ENCODE measurements around the gene CSAG1.
"Not testable (repeated sequence)": the region's sequence is repeated elsewhere in the genome, so short reads cannot be mapped to it uniquely, and the experiment has no call there.

CSAG1 gene

DNA sequence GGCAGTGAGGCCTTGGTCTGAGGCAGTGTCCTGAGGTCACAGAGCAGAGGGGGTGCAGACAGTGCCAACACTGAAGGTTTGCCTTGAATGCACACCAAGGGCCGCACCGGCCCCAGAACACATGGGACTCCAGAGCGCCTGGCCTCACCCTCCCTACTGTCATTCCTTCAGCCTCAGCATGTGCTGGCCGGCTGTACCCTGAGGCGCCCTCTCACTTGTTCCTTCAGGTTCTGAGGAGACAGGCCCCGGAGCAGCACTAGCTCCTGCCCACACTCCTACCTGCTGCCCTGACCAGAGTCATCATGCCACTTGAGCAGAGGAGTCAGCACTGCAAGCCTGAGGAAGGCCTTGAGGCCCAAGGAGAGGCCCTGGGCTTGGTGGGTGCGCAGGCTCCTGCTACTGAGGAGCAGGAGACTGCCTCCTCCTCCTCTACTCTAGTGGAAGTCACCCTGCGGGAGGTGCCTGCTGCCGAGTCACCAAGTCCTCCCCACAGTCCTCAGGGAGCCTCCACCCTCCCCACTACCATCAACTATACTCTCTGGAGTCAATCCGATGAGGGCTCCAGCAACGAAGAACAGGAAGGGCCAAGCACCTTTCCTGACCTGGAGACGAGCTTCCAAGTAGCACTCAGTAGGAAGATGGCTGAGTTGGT is 2.5 kb upstream of the CSAG1 start:
- no peak overlapping the region for H3K9ac ChIP-seq (ENCODE audit: low read depth, low read length)
- no peaks in the 10 kb centered on the region for H3K9me3 ChIP-seq (ENCODE audit: insufficient read depth, low read depth, low read length)
- H3K27me3 ChIP-seq (ENCODE audit: insufficient read depth, low read length): no peaks in the 10 kb centered on the region
- no peaks in the 10 kb centered on the region for H3K36me3 ChIP-seq (ENCODE audit: insufficient read depth, low read length)
- H3K4me3 ChIP-seq (ENCODE audit: low read length): no peak overlapping the region
- WGBS: 88% methylated on average over 12 of the region's 12 CpGs
- no peaks in the 10 kb centered on the region for H3K4me1 ChIP-seq (ENCODE audit: insufficient read depth, low read length)
- H3K27ac ChIP-seq (ENCODE audit: low read depth, low read length): no peak overlapping the region

GRCh38 chrX:152735101-152735500 is 1.6 kb upstream of the CSAG1 start:
- Histone ChIP-seq H3K4me1 (ENCODE audit: insufficient read depth, low read length) (no peaks in the 10 kb centered on the region), H3K9ac (ENCODE audit: low read depth, low read length) (no peak overlapping the region), H3K27me3 (ENCODE audit: insufficient read depth, low read length) (no peaks in the 10 kb centered on the region), H3K4me3 (ENCODE audit: low read length) (no peak overlapping the region), H3K27ac (ENCODE audit: low read depth, low read length) (no peak overlapping the region), H3K36me3 (ENCODE audit: insufficient read depth, low read length) (no peaks in the 10 kb centered on the region), H3K9me3 (ENCODE audit: insufficient read depth, low read depth, low read length) (no peaks in the 10 kb centered on the region)
- 86% methylated on average over 2 of the region's 2 CpGs for WGBS

DNA sequence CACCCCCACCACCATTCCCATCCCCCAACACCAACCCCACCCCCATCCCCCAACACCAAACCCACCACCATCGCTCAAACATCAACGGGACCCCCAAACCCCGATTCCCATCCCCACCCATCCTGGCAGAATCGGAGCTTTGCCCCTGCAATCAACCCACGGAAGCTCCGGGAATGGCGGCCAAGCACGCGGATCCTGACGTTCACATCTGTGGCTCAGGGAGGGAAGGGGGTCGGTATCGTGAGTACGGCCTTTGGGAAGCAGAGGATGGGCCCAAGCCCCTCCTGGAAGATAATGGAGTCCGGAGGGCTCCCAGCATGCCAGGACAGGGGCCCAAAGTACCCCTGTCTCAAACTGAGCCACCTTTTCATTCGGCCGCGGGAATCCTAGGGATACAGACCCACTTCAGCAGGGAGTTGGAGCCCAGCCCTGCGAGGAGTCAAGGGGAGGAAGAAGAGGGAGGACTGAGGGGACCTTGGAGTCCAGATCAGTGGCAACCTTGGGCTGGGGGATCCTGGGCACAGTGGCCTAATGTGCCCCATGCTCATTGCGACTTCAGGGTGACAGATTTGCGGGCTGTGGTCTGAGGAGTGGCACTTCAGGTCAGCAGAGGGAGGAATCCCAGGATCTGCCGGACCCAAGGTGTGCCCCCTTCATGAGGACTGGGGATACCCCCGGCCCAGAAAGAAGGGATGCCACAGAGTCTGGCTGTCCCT is 780 bp upstream of the CSAG1 start:
- not testable (repeated sequence) for H3K9me3 ChIP-seq (ENCODE audit: insufficient read depth, low read depth, low read length); H3K27ac ChIP-seq (ENCODE audit: low read depth, low read length); H3K36me3 ChIP-seq (ENCODE audit: insufficient read depth, low read length); H3K9ac ChIP-seq (ENCODE audit: low read depth, low read length); H3K4me3 ChIP-seq (ENCODE audit: low read length); H3K27me3 ChIP-seq (ENCODE audit: insufficient read depth, low read length); H3K4me1 ChIP-seq (ENCODE audit: insufficient read depth, low read length)
- WGBS: 97% methylated on average over 22 of the region's 22 CpGs

GRCh38 chrX:152725409-152725808 is 8.1 kb downstream of the CSAG1 start:
- no peaks in the 10 kb centered on the region for H3K27me3 ChIP-seq (ENCODE audit: insufficient read depth, low read length)
- H3K4me3 ChIP-seq (ENCODE audit: low read length): no peak overlapping the region
- H3K27ac ChIP-seq (ENCODE audit: low read depth, low read length): no peak overlapping the region
- H3K9me3 ChIP-seq (ENCODE audit: insufficient read depth, low read depth, low read length): no peaks in the 10 kb centered on the region
- H3K9ac ChIP-seq (ENCODE audit: low read depth, low read length): no peak overlapping the region
- H3K36me3 ChIP-seq (ENCODE audit: insufficient read depth, low read length): no peaks in the 10 kb centered on the region
- WGBS: 68% methylated on average over 6 of the region's 7 CpGs
- H3K4me1 ChIP-seq (ENCODE audit: insufficient read depth, low read length): no peaks in the 10 kb centered on the region

- not testable (repeated sequence) for H3K4me3 ChIP-seq (ENCODE audit: low read length); H3K9ac ChIP-seq (ENCODE audit: low read depth, low read length); H3K4me1 ChIP-seq (ENCODE audit: insufficient read depth, low read length); H3K36me3 ChIP-seq (ENCODE audit: insufficient read depth, low read length); H3K27ac ChIP-seq (ENCODE audit: low read depth, low read length); H3K27me3 ChIP-seq (ENCODE audit: insufficient read depth, low read length); H3K9me3 ChIP-seq (ENCODE audit: insufficient read depth, low read depth, low read length)
- whole genome bisulfite sequencing: no CpG with 5 or more reads among the region's 35 CpGs
Measured at GRCh38 chrX:152713815-152714787, 19.4 kb downstream of the CSAG1 start, which contains the start of gene MAGEA2B. Gene MAGEA2B, plus strand, starts transcription at chrX:152714628. Its CDS starts 2,479 bp downstream, at chrX:152717107.

DNA sequence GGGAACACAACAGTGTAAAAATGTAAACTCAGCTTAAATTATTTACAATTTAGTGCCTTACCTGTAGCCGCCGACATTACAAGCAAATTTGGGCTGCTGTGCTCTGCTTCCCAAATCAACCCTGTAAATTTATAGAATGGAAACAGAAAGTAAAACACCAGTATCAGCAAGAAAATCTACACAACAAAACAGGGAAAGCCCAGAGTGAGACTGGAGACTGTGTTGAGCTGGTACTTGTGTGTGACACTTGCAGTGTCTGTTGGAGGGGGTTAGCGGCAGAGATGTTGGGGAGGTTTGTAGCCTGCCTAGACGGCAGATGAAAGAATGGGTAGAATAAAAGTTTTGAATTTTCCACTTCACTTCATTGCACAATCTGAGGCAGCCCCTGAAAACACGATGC is 20.3 kb downstream of the CSAG1 start:
- H3K4me3 ChIP-seq (ENCODE audit: low read length); H3K9ac ChIP-seq (ENCODE audit: low read depth, low read length); H3K4me1 ChIP-seq (ENCODE audit: insufficient read depth, low read length); H3K9me3 ChIP-seq (ENCODE audit: insufficient read depth, low read depth, low read length); H3K36me3 ChIP-seq (ENCODE audit: insufficient read depth, low read length); H3K27me3 ChIP-seq (ENCODE audit: insufficient read depth, low read length); H3K27ac ChIP-seq (ENCODE audit: low read depth, low read length): not testable (repeated sequence)
- no CpG with 5 or more reads among the region's 5 CpGs for WGBS

DNA sequence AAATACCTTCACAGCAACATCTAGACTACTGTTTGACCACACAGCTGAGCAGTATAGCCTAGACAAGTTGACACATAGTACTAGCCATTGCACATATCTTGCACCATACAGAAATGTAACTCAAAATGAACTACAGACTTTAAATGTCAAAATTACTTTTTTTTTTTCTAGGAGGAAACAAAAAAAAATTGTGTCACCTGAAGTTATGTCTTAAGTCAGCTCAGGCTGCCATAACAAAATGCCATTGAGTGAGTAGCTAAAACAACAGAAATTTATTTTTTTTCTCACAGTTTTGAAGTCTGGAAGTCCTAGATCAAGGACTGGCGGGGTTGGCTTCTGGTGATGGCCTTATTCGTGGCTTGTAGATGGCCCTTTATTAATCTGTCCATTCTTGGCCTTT is 24.3 kb downstream of the CSAG1 start, which contains the start of gene CSAG2:
CSAG2 (minus strand) TSS at position 101 of the 400 bp plus-strand sequence. CDS start 161 bp downstream, outside the sequence.
- not testable (repeated sequence) for H3K9ac ChIP-seq (ENCODE audit: low read depth, low read length); H3K4me3 ChIP-seq (ENCODE audit: low read length); H3K36me3 ChIP-seq (ENCODE audit: insufficient read depth, low read length); H3K4me1 ChIP-seq (ENCODE audit: insufficient read depth, low read length); H3K27ac ChIP-seq (ENCODE audit: low read depth, low read length); H3K9me3 ChIP-seq (ENCODE audit: insufficient read depth, low read depth, low read length); H3K27me3 ChIP-seq (ENCODE audit: insufficient read depth, low read length)
- no CpG with 5 or more reads among the region's 2 CpGs for WGBS

- not testable (repeated sequence) for H3K4me1 ChIP-seq (ENCODE audit: insufficient read depth, low read length); H3K4me3 ChIP-seq (ENCODE audit: low read length); H3K9me3 ChIP-seq (ENCODE audit: insufficient read depth, low read depth, low read length); H3K9ac ChIP-seq (ENCODE audit: low read depth, low read length); H3K36me3 ChIP-seq (ENCODE audit: insufficient read depth, low read length); H3K27me3 ChIP-seq (ENCODE audit: insufficient read depth, low read length); H3K27ac ChIP-seq (ENCODE audit: low read depth, low read length)
- 90% methylated on average over 4 of the region's 7 CpGs for WGBS
Measured at GRCh38 chrX:152706500-152706899, 27.0 kb downstream of the CSAG1 start.

DNA sequence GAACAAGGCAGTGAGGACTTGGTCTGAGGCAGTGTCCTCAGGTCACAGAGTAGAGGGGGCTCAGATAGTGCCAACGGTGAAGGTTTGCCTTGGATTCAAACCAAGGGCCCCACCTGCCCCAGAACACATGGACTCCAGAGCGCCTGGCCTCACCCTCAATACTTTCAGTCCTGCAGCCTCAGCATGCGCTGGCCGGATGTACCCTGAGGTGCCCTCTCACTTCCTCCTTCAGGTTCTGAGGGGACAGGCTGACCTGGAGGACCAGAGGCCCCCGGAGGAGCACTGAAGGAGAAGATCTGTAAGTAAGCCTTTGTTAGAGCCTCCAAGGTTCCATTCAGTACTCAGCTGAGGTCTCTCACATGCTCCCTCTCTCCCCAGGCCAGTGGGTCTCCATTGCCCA is 33.1 kb downstream of the CSAG1 start:
- WGBS: 95% methylated on average over 4 of the region's 5 CpGs
- H3K9me3 ChIP-seq (ENCODE audit: insufficient read depth, low read depth, low read length): not testable (repeated sequence)

DNA sequence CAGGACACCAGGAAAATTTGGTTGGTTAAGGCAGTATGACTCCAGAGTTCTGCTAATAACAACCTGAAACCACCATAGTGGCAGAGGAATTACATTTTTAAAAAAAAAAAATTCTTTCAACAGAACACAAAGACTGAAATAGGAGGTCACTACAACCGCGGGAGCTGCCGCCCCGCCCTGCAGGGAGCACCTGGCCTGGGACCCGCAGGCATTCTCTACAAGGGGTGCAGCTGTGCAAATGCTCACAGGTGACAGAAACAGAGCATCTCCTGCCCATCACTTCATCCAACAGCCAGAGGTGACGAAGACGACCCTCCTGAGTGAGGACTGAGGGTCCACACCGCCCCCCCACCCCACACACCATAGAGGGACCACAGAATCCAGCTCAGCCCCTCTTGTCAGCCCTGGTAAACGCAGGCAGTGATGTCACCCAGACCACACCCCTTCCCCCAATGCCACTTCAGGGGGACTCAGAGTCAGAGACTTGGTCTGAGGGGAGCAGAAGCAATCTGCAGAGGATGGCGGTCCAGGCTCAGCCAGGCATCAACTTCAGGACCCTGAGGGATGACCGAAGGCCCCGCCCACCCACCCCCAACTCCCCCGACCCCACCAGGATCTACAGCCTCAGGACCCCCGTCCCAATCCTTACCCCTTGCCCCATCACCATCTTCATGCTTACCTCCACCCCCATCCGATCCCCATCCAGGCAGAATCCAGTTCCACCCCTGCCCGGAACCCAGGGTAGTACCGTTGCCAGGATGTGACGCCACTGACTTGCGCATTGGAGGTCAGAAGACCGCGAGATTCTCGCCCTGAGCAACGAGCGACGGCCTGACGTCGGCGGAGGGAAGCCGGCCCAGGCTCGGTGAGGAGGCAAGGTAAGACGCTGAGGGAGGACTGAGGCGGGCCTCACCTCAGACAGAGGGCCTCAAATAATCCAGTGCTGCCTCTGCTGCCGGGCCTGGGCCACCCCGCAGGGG is 35.3 kb downstream of the CSAG1 start, which contains the start of gene MAGEA3:
MAGEA3 (plus strand) TSS at position 843 of the 980 bp plus-strand sequence. CDS start 2,039 bp downstream, outside the sequence.
- not testable (repeated sequence) for H3K27me3 ChIP-seq (ENCODE audit: insufficient read depth, low read length); H3K4me3 ChIP-seq (ENCODE audit: low read length); H3K27ac ChIP-seq (ENCODE audit: low read depth, low read length); H3K9ac ChIP-seq (ENCODE audit: low read depth, low read length); H3K4me1 ChIP-seq (ENCODE audit: insufficient read depth, low read length); H3K9me3 ChIP-seq (ENCODE audit: insufficient read depth, low read depth, low read length); H3K36me3 ChIP-seq (ENCODE audit: insufficient read depth, low read length)
- WGBS: no CpG with 5 or more reads among the region's 34 CpGs

More for the DNA sequence above, 33.1 kb downstream of the CSAG1 start:
- H3K27ac ChIP-seq (ENCODE audit: low read depth, low read length); H3K27me3 ChIP-seq (ENCODE audit: insufficient read depth, low read length); H3K9ac ChIP-seq (ENCODE audit: low read depth, low read length); H3K4me1 ChIP-seq (ENCODE audit: insufficient read depth, low read length); H3K4me3 ChIP-seq (ENCODE audit: low read length); H3K36me3 ChIP-seq (ENCODE audit: insufficient read depth, low read length): not testable (repeated sequence)
